Ishikawa (cell line): ENCODE results near the gene JOSD1.
A peak's percentile ranks its signal among the peaks of the same experiment; 100 is the strongest.

Experiments used
- CEBPB ChIP-seq: IDR thresholded peaks from 2 replicates; pipeline ENCODE4 v1.6.1; 2012
- CREB1 ChIP-seq: IDR thresholded peaks from 2 replicates; pipeline ENCODE4 v1.6.1; 2012; ENCODE audit warnings: low read depth
- EGR1 ChIP-seq: IDR thresholded peaks from 2 replicates; pipeline ENCODE4 v1.6.1; 2012
- EP300 ChIP-seq: IDR thresholded peaks from 2 replicates; pipeline ENCODE4 v1.6.1; 2012; ENCODE audit warnings: borderline replicate concordance
- FOXM1 ChIP-seq: IDR thresholded peaks from 2 replicates; pipeline ENCODE4 v1.6.1; 2012; ENCODE audit warnings: low read depth, borderline replicate concordance
- NFIC ChIP-seq: IDR thresholded peaks from 2 replicates; pipeline ENCODE4 v1.6.1; 2012
- RAD21 ChIP-seq: IDR thresholded peaks from 2 replicates; pipeline ENCODE4 v1.6.1; 2012; ENCODE audit warnings: low read depth
- TAF1 ChIP-seq: IDR thresholded peaks from 2 replicates; pipeline ENCODE4 v1.6.1; 2012; ENCODE audit warnings: low read depth, mild to moderate bottlenecking
- TCF12 ChIP-seq: IDR thresholded peaks from 2 replicates; pipeline ENCODE4 v1.6.1; 2012; ENCODE audit warnings: low read depth
- TEAD4 ChIP-seq: IDR thresholded peaks from 2 replicates; pipeline ENCODE4 v1.6.1; 2012
- YY1 ChIP-seq: IDR thresholded peaks from 2 replicates; pipeline ENCODE4 v1.6.1; 2012; ENCODE audit warnings: low read depth
- ZBTB7A ChIP-seq: IDR thresholded peaks from 2 replicates; pipeline ENCODE4 v1.6.1; 2012; ENCODE audit warnings: low read depth
- TF ChIP-seq, protein P1 (sequence below): IDR thresholded peaks from 2 replicates; pipeline ENCODE4 v1.6.1; 2012; ENCODE audit warnings: low read depth, mild to moderate bottlenecking
- TF ChIP-seq, protein P2 (sequence below): IDR thresholded peaks from 2 replicates; pipeline ENCODE4 v1.6.1; 2012
- TF ChIP-seq, protein P3 (sequence below): IDR thresholded peaks from 2 replicates; pipeline ENCODE4 v1.6.1; 2012

The JOSD1 gene

GRCh38 chr22:38735126-38735464 is 34.4 kb upstream of the JOSD1 start:
- TF ChIP-seq CREB1 (no peak), TAF1 (no peak), RAD21 (no peak), TCF12 (no peak), YY1 (no peak), EP300 (no peak), EGR1 (no peak), FOXM1 (no peak), CEBPB (no peak), ZBTB7A (no peak), TEAD4 (no peak), NFIC (no peak)
- TF ChIP-seq, protein P1, sequence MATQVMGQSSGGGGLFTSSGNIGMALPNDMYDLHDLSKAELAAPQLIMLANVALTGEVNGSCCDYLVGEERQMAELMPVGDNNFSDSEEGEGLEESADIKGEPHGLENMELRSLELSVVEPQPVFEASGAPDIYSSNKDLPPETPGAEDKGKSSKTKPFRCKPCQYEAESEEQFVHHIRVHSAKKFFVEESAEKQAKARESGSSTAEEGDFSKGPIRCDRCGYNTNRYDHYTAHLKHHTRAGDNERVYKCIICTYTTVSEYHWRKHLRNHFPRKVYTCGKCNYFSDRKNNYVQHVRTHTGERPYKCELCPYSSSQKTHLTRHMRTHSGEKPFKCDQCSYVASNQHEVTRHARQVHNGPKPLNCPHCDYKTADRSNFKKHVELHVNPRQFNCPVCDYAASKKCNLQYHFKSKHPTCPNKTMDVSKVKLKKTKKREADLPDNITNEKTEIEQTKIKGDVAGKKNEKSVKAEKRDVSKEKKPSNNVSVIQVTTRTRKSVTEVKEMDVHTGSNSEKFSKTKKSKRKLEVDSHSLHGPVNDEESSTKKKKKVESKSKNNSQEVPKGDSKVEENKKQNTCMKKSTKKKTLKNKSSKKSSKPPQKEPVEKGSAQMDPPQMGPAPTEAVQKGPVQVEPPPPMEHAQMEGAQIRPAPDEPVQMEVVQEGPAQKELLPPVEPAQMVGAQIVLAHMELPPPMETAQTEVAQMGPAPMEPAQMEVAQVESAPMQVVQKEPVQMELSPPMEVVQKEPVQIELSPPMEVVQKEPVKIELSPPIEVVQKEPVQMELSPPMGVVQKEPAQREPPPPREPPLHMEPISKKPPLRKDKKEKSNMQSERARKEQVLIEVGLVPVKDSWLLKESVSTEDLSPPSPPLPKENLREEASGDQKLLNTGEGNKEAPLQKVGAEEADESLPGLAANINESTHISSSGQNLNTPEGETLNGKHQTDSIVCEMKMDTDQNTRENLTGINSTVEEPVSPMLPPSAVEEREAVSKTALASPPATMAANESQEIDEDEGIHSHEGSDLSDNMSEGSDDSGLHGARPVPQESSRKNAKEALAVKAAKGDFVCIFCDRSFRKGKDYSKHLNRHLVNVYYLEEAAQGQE: no peak
- TF ChIP-seq, protein P2, sequence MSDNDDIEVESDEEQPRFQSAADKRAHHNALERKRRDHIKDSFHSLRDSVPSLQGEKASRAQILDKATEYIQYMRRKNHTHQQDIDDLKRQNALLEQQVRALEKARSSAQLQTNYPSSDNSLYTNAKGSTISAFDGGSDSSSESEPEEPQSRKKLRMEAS: no peak
- TF ChIP-seq, protein P3, sequence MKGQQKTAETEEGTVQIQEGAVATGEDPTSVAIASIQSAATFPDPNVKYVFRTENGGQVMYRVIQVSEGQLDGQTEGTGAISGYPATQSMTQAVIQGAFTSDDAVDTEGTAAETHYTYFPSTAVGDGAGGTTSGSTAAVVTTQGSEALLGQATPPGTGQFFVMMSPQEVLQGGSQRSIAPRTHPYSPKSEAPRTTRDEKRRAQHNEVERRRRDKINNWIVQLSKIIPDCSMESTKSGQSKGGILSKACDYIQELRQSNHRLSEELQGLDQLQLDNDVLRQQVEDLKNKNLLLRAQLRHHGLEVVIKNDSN: no peak

- TF ChIP-seq YY1 (no peak), EP300 (no peak), FOXM1 (no peak), NFIC (no peak), TEAD4 (no peak)
- TF ChIP-seq, protein P2: no peak
These were observed 33.8 kb upstream of the JOSD1 start for GRCh38 chr22:38734421-38735100.

DNA sequence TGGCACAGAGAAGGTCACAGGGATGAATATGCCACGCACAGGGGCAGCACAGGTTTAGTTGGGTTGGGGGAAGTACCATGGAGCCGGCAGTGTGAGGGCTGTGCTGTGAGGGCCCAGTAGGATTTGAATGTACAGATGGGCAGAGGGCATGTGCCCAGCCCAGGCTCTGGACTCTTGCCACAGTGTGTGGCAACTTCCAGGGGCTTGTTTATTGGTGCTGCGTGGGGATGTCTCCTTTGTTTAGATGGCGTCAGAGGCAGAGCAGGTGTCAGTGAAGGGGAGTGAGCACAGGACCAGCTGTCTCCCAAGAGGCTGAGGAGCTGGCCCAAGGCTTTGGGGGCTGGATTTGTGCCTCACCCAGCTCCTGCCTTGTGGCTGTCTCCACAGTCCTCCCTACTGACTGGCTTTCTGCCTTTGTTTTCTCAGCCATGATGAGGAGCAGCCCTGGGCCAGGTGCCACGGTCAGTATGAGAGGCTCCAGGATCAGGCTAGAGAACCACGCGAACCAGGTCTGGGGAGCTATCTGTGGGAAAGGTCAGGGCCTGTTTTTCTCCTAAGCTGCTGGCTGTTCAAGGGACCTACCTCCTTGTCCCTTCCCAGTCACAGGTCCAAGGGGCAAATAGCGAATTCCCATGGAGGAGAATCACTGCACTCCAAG is 33.1 kb upstream of the JOSD1 start:
- TF ChIP-seq ZBTB7A: no peak
- TF ChIP-seq TAF1: no peak
- TF ChIP-seq CEBPB: no peak
- TF ChIP-seq NFIC: no peak
- TF ChIP-seq, protein P2: no peak
- no peak for TF ChIP-seq YY1
- no peak for TF ChIP-seq CREB1
- TF ChIP-seq FOXM1: no peak
- TF ChIP-seq, protein P1: no peak
- no peak for TF ChIP-seq EGR1

DNA sequence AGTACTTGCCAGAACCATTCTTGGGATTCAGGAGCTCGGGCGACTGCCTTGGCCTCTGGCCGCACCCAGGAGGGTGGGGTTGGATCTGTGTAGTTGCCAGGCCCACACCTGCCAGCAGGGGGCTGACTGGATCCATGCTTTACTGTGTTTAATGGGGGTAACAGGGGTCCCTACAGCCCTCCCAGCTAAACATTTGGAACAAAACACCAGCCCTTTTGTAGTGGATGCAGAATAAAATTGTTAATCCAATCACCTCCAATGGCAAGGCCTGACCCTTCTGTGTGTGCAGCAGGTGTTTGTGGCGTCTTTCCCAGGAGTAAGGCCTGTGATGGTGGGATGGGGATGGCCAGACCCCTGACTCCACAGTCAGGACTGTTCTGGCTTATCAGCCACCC is 32.6 kb upstream of the JOSD1 start:
- TF ChIP-seq RAD21: peak; percentile 40; the same call in 1 of the 2 replicates
- TF ChIP-seq, protein P3: no peak

DNA sequence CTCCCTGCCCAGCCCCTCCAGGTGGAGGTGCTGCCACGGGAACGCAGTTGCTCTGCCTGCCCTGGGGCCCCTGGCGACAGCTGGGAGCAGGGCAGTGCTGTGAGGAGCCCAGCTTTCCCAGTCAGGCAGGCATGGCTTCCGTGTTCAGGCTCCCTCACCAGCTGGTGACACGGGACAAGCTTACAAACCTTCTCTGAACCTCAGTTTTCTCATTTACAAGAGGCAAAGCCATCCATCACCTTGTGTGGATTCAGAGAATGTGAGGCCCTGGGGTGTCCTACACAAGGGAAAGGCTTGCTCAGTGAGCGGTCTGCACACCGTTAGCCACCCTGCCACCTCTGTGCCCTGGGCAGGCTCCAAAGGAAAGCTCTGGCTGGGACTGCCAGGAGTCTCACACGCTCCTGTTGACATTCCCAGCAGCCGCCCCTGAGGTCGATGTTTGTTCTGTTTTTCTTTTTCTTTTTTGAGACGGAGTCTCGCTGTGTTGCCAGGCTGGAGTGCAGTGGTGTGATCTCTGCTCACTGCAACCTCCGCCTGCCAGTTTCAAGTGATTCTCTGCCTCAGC is 31.6 kb upstream of the JOSD1 start:
- TF ChIP-seq, protein P3: no peak
- TF ChIP-seq YY1: no peak
- no peak for TF ChIP-seq FOXM1
- no peak for TF ChIP-seq TCF12
- TF ChIP-seq, protein P1: no peak
- TF ChIP-seq TEAD4: no peak
- no peak for TF ChIP-seq EP300
- TF ChIP-seq, protein P2: no peak
- no peak for TF ChIP-seq CREB1
- no peak for TF ChIP-seq TAF1
- no peak for TF ChIP-seq EGR1
- no peak for TF ChIP-seq ZBTB7A
- TF ChIP-seq RAD21: no peak
